Measurements from ENCODE around the gene SETD1A.

GRCh38 chr16:30921748-30922419 lies 35.7 kb upstream of the SETD1A start:
- peak; percentile 87 for TF ChIP-seq CTCF (conservative IDR thresholded peaks at IDR 0.05)
- no peak for TF ChIP-seq EZH2 (IDR thresholded peaks at IDR 0.05; ENCODE audit: low read depth)

Data from PC-9 (cell line).